CD4-positive, alpha-beta T cell treated with Interleukin-6 at 100 ng/mL for 8 hours (primary cell): ENCODE data around the gene BRAT1.
"Not testable (repeated sequence)": the region's sequence is repeated elsewhere in the genome, so short reads cannot be mapped to it uniquely, and the experiment has no call there.

Experiments
- DNase-seq: peaks from one replicate; pipeline ENCODE4 v3.0.0-alpha.2; 2020; ENCODE audit warnings: mixed read lengths, low spot score

BRAT1 gene

DNA sequence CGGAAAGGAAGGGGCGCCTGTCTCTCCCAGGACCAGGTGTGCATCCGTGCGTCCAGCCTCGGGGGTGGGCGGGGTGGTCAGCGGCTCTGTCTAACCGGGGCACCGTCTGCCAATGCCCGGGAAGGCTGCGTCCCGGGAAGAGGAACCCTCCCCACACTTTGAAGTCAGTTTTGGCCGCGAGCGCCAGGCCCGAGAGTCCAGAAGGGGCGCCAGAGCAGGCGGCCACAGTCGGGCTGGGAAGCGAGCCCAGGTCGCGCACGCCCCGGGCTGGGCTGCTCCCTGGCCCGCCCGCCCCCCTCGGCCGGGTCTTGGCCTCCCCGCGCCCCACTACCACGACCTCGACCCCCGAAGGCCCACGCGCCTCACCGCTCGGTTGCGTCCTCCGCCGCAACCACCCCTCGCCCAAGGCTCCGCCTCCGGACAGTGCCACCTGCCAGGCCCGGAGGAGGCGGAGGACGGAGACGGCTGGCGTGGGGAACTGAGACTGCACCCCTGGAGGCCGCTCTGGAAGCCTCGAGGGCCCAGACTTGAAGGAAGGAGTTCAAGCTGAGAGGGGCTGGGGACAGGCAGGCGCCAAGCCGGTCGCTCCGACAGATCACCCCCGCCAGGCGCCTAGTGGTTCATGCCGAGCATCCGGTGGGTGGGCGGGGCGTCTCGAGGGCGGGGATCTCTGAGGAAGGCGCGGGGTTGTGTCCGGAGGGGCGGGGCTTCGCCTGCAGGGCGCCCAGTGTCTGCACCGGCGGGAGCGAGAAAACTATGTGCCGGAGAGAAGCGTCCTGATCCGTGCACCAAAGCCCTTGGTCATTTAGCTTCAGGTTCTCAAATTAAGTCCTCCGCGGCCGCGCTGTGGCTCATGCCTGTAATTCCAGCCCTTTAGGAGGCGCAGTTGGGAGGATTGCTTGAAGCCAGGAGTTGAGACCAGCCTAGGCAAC, at the start of gene BRAT1:
TSS of gene BRAT1 (minus strand) at position 404 of the 932 bp plus-strand sequence. CDS start 1,093 bp downstream, outside the sequence.
- DNase-seq: peak; percentile 93

DNA sequence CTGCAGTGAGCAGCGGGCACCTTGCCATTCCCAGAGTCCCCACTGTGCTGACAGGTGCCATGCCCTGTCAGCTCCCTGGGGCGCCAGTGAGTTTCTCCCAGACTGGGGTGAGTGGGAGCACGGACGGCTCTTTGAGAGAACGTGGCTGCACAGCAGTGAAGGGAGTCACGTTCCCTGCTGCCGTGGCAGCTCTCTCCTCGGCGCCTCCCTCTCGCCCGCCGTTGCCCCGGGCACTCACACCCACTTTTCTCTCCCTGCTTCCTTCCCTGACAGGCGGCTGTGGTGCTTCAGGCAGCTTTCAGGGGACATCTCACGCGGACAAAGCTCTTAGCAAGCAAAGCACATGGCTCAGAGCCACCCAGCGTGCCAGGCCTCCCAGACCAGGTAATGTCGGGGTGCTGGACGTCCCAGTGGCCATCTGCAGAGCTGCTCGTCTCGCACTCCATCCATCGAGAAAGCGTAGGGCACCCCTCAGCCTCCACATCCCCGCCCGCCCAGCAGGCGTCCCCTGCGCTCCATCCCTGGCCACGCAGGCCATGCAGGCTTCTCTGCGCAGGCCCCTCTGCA, 49.4 kb upstream of the BRAT1 start:
- DNase-seq: no peak

DNA sequence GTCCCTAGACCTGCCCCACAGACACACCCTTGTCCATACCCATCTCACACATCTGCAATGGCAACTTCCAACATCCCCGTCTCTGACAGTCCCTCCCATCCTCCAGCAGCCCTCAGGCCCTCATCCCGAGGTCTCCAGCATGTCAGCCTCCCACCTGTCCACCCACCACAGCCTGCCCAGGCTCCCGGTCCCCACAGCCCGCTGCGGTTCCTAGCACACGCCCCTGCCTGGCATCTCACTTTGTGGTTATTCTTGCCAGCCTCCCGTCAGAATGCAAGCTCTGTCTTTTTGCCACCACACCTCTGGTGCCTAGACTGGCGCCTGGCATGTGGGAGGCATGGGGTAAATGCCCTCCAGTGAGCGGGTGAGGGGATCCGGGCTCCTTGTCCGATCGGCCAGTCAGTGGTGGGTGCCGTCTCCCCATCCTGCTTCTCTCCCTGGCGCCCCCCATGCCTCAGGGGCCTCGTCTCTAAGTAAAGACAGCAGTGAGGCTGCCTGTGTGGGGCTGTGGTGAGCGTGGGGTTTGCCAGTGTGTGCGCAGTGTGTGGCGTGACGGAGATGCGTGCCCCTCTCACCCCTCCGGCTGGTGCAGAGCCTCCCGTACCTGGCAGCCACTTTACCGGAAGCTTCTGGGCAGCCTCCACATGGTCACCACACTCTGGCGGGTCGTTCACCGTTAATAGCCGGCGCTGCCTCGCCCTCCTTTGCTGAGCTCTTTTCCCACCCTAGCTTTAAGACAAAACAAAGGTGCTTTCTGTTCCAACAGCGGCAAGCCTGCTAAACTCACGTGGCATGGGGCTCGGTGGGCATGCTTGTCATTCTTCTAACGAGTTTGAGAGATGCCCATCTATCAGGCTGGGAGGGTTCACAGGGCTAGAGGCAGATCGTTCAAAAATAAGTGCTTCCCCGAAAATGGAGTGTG, 48.0 kb upstream of the BRAT1 start:
- no peak for DNase-seq

DNA sequence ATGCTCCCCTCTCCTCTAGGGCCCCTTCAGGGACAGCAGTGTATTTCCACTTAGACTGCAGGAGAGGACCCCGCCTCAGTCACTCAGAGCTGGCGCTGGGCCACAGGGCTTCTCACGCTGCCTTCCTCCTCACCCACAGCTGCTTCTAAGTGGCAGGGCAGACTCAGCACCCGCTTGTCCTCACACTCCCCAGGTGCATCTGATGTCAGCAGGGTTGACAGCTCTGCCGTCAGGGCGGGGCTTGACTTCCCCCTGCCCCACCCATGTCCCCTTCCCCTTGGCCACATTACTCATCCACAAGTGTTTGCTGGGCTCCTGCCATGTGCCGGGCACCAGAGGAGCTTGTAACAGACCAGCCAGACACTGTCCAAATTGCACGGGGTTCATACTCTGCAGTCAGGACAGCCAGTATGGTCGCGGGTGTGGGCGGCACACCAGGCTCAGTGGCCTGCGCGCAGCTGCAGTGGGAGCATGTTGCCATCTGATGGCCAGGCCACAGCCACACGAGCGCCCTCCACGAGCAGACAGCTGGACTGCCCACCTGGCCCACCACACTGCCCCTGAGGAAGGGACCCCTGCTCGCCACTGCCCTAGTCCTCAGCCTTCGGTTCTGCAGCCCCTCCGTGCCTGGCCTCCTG, 47.2 kb upstream of the BRAT1 start:
- no peak for DNase-seq

DNA sequence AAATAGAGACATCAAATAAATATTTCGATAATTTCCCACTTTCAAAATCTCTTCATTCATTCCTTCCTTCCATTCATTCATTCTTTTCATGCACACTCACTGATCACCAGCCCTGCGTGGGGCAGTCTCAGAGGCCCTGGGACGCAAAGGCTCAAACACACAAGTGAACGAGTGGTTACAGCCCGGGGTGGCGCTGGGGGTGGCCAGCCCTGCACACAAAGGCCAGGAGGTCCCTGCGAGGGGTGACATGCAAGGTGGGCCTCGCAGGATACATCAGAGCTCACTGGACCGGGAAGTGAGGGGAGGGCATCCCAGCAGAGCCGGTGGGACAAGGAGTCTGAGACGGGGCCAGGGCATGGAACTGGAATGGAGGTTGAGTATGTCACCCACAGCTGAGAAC, 46.6 kb upstream of the BRAT1 start:
- no peak for DNase-seq

DNA sequence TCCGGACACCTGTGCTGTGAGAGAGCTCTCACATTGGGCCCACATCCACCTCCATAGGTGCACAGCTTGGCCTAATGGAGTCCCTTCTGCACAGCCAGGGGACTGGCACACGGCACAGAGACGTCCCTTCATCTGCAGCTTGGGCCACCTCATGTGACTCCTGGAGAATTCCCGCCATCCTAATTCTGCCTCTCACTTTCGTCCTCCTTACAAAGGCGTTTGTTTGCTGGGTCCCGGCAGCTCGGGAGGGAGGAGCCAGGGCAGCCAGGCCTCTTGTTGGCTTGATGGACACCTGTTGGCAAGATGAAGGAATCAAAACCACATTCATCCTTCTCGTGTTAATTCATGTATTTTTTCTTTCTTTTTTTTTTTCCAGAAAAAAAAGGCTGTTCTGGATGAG, 45.7 kb upstream of the BRAT1 start:
- no peak for DNase-seq

DNA sequence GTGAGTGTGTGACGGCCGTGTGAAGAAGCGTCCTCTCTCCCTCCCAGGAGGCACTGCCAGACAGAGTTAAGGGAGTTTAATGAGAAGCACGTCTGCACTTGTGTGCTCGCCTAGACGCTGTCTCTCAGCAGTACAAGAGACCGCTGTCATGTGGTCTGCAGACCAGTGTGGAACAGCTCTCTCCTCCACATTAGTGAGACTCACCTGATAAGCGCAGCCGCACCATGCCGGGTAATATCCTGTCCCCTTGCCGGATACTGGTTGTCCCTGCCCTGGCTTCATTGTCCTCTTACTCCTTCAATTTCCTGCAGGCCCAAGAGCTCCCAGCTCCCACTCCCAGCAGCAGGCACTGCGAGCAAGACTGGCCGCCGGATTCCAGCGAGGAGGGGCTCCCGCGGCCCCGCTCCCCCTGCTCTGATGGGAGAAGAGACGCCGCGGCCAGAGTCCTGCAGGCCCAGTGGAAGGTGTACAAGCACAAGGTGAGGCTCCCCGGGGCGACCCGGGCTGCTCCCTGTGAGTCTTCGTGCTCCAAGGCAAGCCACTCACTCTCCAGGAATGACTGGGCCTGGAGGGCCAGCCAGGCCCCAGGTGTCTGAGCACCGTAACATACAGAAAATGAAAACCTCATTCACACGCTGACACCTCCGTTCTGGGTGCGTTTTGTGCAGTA, 43.0 kb upstream of the BRAT1 start:
- DNase-seq: no peak

DNA sequence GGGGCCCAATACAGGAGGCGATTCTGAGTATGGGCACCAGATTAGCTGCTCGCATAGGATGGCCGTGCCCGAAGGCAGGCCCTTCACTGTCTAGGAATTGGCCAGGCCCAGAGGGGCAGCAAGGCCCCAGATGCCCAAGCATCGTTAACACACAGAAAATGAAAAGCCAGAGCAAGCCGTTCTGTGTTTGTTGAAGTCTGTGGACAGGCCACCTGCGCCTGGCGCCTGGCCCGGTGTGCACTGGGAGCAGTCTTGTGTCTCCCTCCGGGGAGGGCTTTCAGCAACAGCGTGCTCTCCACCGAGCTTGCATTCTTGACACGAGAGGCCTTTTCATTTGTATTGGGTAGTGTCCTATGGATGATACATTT, 41.9 kb upstream of the BRAT1 start:
- DNase-seq: no peak

DNA sequence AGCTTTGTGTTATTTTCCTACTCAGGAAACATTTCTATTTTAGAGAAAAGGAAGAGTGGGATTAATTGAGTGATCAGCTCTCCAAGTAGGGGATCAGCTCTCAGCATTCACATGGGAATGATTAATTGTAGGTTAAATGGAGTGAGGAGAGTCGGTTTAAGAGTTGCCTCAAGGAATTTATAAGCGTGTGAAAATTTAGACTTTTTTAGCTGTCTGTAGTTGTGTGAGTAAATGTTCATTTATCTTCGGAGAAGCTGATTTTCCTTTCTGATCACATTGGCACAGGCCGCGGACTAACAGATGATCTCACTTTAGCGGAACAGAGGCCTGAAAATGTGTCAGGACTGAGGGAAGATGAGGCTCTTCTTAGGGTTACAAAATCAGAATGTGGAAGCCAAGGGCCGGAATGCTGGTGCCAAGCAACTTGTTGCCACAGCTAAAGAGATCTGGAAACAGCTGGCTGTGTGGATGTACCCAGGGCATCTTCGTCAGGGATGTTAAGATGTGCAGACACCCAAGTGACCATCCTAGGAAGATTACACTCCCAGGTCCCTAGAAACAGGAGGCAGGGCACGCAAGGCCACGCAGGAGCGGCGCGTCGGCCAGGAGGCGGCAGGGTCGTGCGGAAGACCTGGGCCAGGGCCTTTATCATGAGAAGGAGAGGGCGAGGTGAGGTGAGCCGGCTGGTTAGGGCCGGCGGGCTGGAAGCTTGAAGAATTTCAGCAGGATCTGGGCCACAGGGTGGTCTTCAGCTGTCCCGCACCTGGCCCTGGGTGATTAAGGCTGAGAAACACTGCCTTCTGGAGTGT, 41.3 kb upstream of the BRAT1 start:
- DNase-seq: no peak

DNA sequence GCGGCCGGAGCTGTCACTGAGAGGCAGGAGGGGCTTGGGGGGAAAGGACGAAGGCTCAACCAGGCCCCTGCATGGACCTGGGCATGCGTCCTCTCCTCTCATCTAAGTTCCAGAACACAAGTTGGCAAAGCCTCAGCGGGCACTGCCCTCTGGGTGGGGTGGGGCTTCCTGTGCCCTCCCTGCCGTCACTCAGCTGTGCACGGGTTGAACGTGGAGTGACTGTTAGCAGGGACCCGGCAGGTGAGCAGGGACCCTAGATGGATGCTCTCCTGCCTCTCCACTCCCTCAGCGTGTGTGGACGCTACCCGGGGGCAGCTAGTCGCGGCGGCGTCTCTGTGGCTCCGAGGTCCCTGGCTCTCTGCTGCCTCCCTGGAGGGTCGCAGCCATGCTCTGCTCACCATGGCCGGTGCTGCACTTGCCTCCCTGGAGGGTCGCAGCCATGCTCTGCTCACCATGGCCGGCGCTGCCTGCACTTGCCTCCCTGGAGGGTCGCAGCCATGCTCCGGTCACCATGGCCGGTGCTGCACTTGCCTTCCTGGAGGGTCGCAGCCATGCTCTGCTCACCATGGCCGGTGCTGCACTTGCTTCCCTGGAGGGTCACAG, 40.0 kb upstream of the BRAT1 start:
- DNase-seq: no peak

DNA sequence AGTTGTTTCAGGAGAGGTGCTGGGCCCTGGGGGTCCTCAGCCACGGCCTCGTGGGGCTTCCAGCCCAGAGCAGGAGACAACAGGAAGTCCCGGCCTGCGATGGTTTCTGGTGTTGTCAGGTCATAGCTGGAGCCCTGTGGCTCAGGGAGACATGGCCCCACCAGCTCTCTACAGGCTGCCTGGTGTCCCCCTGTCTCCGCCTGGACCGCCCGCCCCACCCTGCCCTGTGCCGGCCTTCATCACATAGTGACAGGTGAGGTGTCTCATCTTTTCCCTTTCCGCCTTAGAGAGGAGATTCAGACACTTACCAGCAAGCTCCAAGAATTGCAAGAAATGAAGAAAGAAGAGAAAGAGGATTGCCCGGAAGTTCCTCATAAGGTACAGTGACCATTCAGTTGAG, 39.3 kb upstream of the BRAT1 start:
- DNase-seq: no peak

DNA sequence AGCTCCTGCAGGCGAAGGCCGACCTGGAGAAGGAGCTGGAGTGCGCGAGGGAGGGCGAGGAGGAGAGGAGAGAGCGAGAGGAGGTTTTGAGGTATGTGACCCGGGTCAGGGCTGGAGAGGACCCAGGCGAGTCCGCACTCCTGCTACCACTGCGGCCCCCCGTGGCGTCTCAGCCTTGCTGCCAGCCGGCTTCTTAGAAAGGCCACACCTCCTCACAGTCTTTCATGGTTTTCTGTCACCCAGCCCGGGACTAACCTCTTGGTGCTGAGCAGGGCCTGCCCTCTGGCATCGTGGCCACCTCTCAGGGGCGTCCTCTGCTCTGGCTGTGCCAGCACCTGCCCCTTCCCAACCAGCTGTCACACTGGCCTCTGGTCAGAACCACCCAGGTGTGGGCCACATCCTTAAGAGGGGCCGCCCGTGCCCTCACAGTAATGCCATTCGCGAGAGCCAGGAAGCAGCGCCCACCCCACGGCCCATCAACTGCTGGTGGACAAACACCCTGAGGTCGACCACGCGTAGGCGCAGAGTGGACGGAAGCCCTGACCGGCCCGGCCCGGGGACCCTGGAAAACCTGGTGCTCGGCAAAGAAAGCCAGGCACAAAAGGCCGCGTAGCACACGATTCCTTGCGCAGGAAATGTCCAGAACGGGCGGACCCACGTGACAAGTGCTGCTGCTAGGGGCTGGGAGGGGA, 37.9 kb upstream of the BRAT1 start:
- DNase-seq: no peak

DNA sequence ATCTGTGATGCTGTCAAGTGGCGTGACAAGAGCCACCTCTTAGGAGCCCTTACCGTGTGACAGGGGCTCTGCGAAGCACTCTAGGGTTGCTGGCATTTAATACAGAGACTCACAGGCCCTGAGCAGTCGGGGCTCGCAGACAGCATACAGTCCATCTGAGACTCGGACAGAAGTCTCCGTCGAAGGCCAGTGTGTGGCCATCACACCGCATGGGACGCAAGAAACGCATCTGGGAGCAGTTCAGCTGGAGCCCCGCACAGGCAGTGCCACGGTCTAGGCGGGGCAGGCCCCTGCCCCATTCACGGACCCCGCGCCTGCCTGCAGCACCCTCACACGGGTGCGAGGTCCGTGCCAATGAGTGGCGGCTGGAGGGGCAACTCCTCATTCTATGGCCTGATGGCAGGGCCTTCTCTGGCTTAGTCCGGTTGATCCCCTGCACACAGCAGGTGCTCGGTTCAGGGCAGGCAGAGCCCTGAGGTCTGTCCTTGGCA, 37.1 kb upstream of the BRAT1 start:
- DNase-seq: no peak

DNA sequence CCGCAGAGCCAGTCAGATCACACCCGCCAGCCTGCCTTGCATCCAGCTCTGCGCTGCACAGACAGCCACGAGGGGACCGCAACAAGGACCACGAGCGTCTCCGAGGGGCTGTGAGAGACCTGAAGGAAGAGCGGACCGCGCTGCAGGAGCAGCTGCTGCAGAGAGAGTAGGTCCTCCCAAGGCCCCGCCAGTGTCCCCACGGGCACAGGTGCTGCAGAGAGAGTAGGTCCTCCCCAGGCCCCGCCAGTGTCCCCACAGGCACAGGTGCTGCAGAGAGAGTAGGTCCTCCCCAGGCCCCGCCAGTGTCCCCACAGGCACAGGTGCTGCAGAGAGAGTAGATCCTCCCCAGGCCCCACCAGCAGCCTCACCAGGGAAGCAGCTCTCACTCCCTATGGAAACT, 34.6 kb upstream of the BRAT1 start:
- not testable (repeated sequence) for DNase-seq

DNA sequence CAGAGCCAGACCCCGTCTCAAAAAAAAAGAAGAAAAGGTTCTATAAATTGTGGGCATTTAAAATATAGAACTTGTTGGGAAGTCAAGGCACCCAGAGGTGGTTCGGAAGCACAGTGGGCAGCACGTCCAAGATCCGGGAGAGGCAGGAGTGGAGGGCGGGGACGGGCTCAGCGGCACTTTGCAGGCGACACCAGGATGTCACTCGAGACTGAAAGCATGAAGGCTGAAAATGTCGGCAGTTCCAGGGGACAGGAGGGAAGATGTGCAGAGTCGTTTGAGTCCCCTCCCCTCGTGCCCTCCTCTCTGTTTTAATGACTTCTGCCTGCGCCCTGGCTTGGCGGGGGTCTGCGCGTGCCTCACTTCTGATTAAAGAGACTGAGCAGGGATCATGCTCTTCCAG, 34.0 kb upstream of the BRAT1 start:
- DNase-seq: no peak

DNA sequence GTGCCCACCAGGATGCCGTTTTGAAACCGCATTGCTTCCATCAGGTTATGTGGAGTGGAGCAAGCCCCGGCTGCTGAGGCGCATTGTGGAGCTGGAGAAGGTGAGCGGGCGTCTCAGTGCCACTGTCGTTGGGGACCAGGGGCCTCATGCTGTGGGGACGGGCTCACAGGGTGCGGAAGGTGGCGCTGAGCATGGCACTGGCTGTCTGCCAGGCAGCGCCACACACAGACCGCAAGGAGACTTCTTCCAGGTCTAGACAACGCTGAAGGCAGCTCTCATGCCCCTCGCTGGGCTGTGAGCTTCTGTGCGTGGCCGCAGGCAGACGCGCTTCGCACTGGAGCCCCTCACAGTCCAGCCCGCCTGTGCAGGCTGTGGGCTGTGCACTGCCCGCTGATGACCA, 32.5 kb upstream of the BRAT1 start:
- no peak for DNase-seq

DNA sequence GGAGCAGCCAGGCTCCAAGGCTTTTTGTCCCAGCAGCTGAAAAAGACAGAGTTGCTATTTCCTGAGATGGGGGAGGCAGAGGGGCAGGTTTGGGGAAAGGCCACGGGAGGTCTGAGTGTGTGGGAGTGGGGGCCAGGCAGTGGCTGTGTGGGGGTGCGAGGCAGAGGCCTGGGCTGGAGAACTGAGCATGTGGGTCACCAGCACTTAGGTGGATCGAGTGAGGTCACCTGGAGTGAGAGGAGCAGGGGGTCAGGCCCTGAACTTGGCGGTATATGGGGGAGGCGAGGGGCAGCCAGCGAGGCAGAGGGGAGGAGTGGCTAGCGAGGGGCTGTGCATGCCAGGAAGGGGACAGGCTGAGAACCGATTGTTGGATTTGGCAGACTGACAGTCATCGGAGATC, 31.8 kb upstream of the BRAT1 start:
- no peak for DNase-seq

DNA sequence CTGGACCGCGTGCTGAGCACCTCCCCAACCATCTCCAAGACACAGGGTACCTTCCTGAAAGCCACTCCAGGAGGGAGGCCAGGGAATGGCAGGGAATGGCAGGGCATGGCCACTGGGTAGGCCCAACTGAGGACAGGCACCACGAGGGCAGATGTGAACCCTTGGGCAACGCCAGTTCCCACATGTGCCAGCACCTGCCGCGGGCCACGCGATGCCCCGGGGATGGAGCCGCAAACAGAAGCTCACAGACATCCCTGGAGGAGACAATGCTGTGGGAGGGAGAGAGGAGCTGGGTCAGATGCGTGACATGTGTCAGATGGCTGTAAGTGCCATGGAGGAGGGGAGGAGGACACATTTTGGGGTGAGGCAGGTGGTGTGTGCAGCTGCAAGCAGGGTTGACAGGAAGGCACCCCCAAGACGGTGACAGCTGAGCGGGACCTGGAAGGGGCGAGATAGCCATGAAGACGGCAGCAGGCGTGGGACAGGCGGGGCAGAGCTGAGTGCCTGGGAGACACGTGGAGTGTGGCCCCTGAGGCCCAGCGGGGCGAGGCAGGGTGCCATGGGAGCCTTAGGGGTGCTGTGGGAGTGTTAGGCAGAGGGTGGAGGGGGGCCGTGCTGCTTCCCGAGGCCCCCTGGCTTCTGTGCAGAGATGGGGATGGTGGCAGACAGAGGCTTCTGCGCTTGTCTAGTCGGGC, 31.1 kb upstream of the BRAT1 start:
- DNase-seq: no peak

DNA sequence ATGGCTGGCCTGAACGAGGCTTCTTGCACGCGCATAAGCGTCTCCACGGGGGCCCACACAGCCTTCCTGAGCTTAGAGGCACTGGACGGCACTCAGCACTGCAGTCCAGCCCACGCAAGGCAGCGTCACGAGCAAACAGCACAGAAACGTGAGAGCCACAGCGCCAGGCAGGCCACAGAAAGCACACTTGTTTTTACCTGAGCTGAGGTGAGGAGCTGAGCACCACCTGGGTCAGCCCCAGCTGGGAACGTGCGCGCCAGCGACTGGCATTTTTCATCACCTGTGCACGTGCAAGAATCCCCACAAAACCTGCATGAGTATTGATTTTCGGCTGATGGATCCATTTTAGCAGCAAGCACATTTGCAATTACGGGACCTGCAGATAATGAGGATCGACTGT, 30.1 kb upstream of the BRAT1 start:
- no peak for DNase-seq
